Neuron (in vitro differentiated cells): Measurements from ENCODE around the gene C15orf39.
"Not testable (repeated sequence)": the region's sequence is repeated elsewhere in the genome, so short reads cannot be mapped to it uniquely, and the experiment has no call there.

Experiments used
- H2AFZ ChIP-seq: one replicate; pipeline ENCODE4 v1.6.1; 2013; ENCODE audit warnings: low read depth, mild to moderate bottlenecking, inconsistent platforms, low read length, moderate library complexity
- H3K27me3 ChIP-seq: one replicate; pipeline ENCODE4 v1.6.1; 2013; ENCODE audit warnings: low read length; ENCODE audit not compliant: insufficient read depth
- H3K36me3 ChIP-seq: one replicate; pipeline ENCODE4 v1.6.1; 2013; ENCODE audit warnings: low read length; ENCODE audit not compliant: insufficient read depth
- H3K4me1 ChIP-seq: one replicate; pipeline ENCODE4 v1.6.1; 2013; ENCODE audit warnings: low read length; ENCODE audit not compliant: insufficient read depth
- H3K4me3 ChIP-seq: 2 replicates; pipeline ENCODE4 v1.5.1; 2013; ENCODE audit warnings: mild to moderate bottlenecking, low read length, moderate library complexity
- H3K9me3 ChIP-seq: one replicate; pipeline ENCODE4 v1.6.1; 2013; ENCODE audit warnings: low read length

The C15orf39 gene

DNA sequence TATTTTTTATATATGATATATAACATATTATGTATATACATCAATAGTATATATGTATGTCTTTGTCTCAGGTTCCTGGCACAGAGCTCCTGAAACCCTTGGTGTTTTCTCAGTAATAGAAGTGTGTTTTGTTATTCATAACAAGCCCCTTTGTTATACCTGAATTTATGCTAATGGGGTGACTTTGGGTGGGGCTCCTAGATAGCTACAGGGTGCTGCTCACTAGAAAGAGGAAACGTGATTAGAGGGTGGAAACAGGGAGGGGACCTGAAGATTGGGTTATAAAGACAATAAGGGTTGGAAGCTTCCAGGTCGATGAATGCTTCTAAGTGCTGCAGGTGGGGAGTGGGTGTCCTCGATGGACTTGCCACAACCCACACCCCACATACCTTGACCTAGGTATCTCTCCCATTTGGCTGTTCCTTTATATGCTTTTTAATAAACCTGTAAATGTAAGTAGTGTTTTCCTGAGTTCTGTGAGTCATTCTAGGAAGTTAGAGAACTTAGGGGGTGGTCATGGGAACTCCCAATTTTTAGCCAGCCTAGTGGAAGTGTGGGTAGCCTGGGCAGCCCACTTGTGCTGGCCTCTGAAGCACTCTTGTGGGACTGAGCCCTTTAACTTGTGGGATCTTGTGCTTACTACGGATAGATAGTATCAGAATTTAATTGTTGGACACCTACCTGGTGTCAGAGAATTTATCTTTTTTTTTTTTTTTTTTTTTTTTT, 36.9 kb upstream of the C15orf39 start:
- no peak overlapping the region for H2AFZ ChIP-seq
- no peaks in the 10 kb centered on the region for H3K9me3 ChIP-seq
- H3K4me1 ChIP-seq = no peaks in the 10 kb centered on the region
- H3K27me3 ChIP-seq = no peaks in the 10 kb centered on the region
- H3K4me3 ChIP-seq = no peak overlapping the region
- no peaks in the 10 kb centered on the region for H3K36me3 ChIP-seq

- H3K4me3 ChIP-seq, H3K36me3 ChIP-seq, H3K9me3 ChIP-seq, H3K27me3 ChIP-seq, H2AFZ ChIP-seq, H3K4me1 ChIP-seq: not testable (repeated sequence)
These were observed 35.1 kb upstream of the C15orf39 start for GRCh38 chr15:75166489-75167063.

- Histone ChIP-seq H3K27me3 (no peaks in the 10 kb centered on the region), H3K4me1 (no peaks in the 10 kb centered on the region)
These were observed 33.9 kb upstream of the C15orf39 start for GRCh38 chr15:75167588-75168350.

DNA sequence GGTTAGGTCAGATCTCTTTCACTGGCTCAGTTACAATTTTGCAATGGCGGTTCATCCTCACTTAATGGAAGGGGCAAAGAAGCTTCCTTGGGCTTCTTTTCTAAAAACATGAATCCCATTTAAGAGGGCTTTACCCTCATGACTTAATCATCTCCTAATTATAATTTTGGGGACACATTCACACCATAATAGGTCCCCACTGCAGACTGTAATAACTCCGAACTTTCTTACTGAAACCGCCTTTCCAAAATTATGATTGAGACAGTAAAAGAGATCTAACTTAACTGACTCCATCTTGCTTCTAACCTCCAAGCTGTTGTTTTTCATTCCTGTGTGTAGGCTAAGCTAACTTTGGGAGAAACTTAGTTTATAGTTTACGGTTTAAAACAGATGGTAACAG, 33.3 kb upstream of the C15orf39 start:
- H3K9me3 ChIP-seq = no peaks in the 10 kb centered on the region
- no peaks in the 10 kb centered on the region for H3K27me3 ChIP-seq
- no peaks in the 10 kb centered on the region for H3K4me1 ChIP-seq
- no peaks in the 10 kb centered on the region for H3K36me3 ChIP-seq
- no peak overlapping the region for H3K4me3 ChIP-seq
- H2AFZ ChIP-seq = no peak overlapping the region

More at GRCh38 chr15:75167588-75168350, 33.9 kb upstream of the C15orf39 start:
- H3K9me3 ChIP-seq = no peaks in the 10 kb centered on the region
- no peak overlapping the region for H3K4me3 ChIP-seq
- no peak overlapping the region for H2AFZ ChIP-seq
- H3K36me3 ChIP-seq = no peaks in the 10 kb centered on the region

DNA sequence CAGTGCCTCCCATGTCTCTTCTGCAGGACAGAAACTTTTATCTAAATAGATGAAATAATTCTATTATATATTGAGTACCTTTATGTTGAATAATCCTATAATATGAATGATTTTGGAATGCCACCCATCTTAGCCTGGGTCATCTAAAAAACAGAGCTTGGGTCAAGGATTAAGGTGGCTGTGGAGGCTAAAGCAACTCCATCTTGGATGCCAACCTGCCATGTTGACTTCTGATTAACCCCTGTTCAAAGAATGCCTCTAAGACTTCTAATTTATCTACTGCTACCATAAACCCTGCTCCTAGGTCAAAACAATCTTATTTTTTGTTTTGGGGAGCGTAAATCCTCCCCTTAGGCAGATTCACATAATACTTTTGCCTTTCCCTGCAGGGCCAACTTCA, 31.5 kb upstream of the C15orf39 start:
- H3K9me3 ChIP-seq = no peaks in the 10 kb centered on the region

DNA sequence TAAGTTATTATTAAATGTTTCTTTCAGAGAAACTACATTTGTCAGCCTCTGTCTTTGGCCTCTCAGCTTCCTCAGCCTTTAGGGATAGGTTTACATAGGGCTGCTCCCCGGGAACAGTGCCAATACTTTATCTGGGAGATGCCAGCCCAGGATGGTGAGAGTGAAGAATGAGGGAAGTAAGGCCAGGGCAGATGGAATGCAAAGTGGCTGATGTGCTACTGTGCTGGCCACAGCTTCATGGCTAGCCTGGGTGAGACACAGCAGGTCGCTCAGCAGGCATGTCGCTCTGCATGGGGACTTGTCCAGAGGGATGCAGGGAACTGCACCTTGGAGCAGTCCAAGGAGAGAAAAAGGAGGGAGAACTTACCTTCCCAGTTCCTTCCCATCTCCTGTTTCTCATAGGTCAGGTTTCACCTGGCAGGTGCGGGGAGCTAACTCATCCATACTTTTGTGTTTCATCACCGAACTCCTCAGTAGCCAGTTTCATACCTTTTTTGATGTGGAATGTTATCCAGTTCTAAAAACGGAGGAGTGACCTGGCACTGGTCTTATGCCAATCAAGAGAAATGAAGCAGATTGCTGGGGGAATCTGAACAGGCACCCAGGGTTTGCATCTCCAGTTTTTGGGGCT, 30.9 kb upstream of the C15orf39 start:
- no peaks in the 10 kb centered on the region for H3K27me3 ChIP-seq
- H2AFZ ChIP-seq = no peak overlapping the region
- no peaks in the 10 kb centered on the region for H3K36me3 ChIP-seq
- H3K9me3 ChIP-seq = no peaks in the 10 kb centered on the region
- H3K4me3 ChIP-seq = no peak overlapping the region
- H3K4me1 ChIP-seq = no peaks in the 10 kb centered on the region

More for the DNA sequence above, 31.5 kb upstream of the C15orf39 start:
- no peaks in the 10 kb centered on the region for H3K27me3 ChIP-seq
- H2AFZ ChIP-seq = no peak overlapping the region
- no peak overlapping the region for H3K4me3 ChIP-seq
- no peaks in the 10 kb centered on the region for H3K4me1 ChIP-seq
- no peaks in the 10 kb centered on the region for H3K36me3 ChIP-seq

GRCh38 chr15:75171408-75171807, 30.3 kb upstream of the C15orf39 start:
- no peaks in the 10 kb centered on the region for H3K9me3 ChIP-seq

DNA sequence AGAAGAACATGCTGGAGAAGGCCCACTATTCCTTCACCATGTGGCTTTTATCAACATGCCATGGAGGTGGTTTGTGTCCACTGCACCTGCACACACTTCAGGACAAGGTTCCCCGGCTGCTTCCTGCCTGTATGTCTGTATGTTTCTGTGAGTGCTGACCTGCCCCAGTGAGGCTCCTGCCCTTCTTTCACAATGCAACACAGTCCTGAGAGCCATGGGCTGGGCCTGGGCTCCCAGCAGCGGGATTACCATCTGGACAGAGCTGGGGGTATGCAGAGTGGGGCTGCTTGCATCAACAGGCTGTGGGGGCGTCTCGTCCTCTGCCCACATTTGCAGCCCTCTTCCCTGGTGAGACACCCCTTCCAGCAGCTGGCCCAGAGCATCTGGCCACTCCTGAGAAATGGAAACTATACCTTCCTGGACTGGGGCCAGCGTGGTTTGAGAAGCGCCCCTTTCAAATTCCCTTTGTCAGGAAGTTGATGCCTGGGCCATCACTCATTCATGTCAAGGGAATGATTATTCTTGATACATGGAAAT, 29.3 kb upstream of the C15orf39 start:
- Histone ChIP-seq H2AFZ (no peak overlapping the region), H3K36me3 (no peaks in the 10 kb centered on the region), H3K27me3 (no peaks in the 10 kb centered on the region), H3K4me1 (no peaks in the 10 kb centered on the region), H3K4me3 (no peak overlapping the region), H3K9me3 (no peaks in the 10 kb centered on the region)

More at GRCh38 chr15:75171408-75171807, 30.3 kb upstream of the C15orf39 start:
- H2AFZ ChIP-seq = no peak overlapping the region
- H3K36me3 ChIP-seq = no peaks in the 10 kb centered on the region
- H3K4me3 ChIP-seq = no peak overlapping the region
- H3K4me1 ChIP-seq = no peaks in the 10 kb centered on the region
- no peaks in the 10 kb centered on the region for H3K27me3 ChIP-seq

- no peak overlapping the region for H2AFZ ChIP-seq
- no peaks in the 10 kb centered on the region for H3K9me3 ChIP-seq
- H3K4me1 ChIP-seq = no peaks in the 10 kb centered on the region
- H3K36me3 ChIP-seq = no peaks in the 10 kb centered on the region
- H3K27me3 ChIP-seq = peaks cover 11% of the 10 kb centered on the region
- no peak overlapping the region for H3K4me3 ChIP-seq
These were observed 27.6 kb upstream of the C15orf39 start for GRCh38 chr15:75174102-75174501.

- no peak overlapping the region for H2AFZ ChIP-seq
- no peaks in the 10 kb centered on the region for H3K9me3 ChIP-seq
- H3K27me3 ChIP-seq = peaks cover 11% of the 10 kb centered on the region
- H3K36me3 ChIP-seq = no peaks in the 10 kb centered on the region
- peaks cover 2% of the 10 kb centered on the region for H3K4me1 ChIP-seq
- H3K4me3 ChIP-seq = no peak overlapping the region
These were observed 27.0 kb upstream of the C15orf39 start for GRCh38 chr15:75174729-75175128.

- peaks cover 17% of the 10 kb centered on the region for H3K27me3 ChIP-seq
- peaks cover 8% of the 10 kb centered on the region for H3K4me1 ChIP-seq
- no peak overlapping the region for H2AFZ ChIP-seq
- H3K36me3 ChIP-seq = no peaks in the 10 kb centered on the region
- H3K9me3 ChIP-seq = no peaks in the 10 kb centered on the region
- H3K4me3 ChIP-seq = no peak overlapping the region
These were observed 25.3 kb upstream of the C15orf39 start for GRCh38 chr15:75176396-75176761.

DNA sequence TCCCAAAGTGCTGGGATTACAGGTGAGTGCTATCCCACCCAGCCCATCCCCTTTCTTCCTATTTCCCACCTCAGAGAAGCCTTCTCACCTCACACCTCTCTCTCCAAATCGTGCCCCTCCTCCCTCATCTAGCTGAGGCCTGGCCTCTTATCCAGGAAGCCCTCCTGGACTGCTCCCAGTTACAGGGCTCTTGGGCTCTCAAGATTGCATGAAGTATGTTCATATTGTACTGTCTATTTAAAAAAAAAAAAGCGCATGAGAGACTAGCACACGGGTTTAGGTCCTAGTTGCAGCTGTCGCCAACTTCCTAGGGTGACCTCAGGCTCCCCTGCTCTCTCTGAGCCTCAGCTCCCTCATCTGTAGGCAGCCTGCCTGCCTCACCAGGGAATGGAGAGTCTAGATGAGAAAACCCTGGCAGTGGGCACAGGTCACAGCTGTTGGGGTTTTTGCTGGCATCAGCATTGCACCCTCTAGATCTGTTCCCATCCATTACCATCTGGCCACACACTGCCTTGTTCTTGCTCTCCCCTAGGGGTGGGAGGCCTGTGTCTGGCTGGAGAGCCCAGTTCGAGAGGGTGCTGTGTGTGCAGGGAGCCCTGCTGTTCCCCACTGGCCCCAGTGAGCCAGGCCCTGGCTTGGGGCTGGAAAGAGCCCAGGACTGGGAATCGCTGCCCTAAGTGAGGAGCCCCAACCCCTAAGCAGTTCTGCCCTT, 24.2 kb upstream of the C15orf39 start:
- Histone ChIP-seq H3K4me1 (peaks cover 15% of the 10 kb centered on the region), H3K36me3 (no peaks in the 10 kb centered on the region), H2AFZ (no peak overlapping the region), H3K27me3 (peaks cover 17% of the 10 kb centered on the region), H3K4me3 (no peak overlapping the region), H3K9me3 (no peaks in the 10 kb centered on the region)
